Subcutaneous adipose tissue (tissue), 4 donors: ENCODE data around the gene CTNNBIP1. TPM values are rescaled to one million over a fixed set of nuclear protein-coding genes. Genes with fewer than 3 reads are reported as not detected.

Source experiments
- total RNA-seq, 4 donors: library from RNA; depleted of rRNA; stranded (reverse); fragments of >200 nt; gene quantifications; one replicate each; pipeline ENCODE4 v1.1.0, GENCODE V29; 2016
- TF ChIP-seq, protein P1 (sequence below): fragments of 450-650 bp; IDR thresholded peaks from one replicate; pipeline ENCODE4 v1.5.1; 2016; ENCODE audit warnings: low read depth, mild to moderate bottlenecking, control low read depth, antibody characterized with exemption, moderate library complexity

The CTNNBIP1 gene
- total RNA-seq, 4 donors from 2014 or later, result 10.8 to 45.2 (median 17.1) TPM

DNA sequence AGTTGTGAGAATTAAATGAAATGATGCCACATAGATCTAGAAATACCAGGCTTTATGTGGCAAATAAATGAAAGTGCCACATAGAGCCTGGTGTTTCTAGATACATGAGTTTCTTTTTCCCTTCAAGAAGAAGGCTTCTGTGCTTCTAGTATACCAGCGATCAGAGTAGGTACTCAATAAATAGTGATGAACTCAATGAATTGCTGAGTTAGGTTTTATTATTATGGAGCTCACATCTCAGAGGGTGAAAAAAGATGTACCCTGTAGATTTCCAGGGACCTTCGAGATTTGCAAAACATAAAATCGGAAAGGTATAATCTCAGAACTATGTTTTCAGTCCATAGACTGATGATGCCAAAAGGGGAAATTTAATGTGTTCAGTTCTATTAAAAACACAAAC, 84.0 kb downstream of the CTNNBIP1 start:
- TF ChIP-seq, protein P1, sequence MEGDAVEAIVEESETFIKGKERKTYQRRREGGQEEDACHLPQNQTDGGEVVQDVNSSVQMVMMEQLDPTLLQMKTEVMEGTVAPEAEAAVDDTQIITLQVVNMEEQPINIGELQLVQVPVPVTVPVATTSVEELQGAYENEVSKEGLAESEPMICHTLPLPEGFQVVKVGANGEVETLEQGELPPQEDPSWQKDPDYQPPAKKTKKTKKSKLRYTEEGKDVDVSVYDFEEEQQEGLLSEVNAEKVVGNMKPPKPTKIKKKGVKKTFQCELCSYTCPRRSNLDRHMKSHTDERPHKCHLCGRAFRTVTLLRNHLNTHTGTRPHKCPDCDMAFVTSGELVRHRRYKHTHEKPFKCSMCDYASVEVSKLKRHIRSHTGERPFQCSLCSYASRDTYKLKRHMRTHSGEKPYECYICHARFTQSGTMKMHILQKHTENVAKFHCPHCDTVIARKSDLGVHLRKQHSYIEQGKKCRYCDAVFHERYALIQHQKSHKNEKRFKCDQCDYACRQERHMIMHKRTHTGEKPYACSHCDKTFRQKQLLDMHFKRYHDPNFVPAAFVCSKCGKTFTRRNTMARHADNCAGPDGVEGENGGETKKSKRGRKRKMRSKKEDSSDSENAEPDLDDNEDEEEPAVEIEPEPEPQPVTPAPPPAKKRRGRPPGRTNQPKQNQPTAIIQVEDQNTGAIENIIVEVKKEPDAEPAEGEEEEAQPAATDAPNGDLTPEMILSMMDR, result no peak

DNA sequence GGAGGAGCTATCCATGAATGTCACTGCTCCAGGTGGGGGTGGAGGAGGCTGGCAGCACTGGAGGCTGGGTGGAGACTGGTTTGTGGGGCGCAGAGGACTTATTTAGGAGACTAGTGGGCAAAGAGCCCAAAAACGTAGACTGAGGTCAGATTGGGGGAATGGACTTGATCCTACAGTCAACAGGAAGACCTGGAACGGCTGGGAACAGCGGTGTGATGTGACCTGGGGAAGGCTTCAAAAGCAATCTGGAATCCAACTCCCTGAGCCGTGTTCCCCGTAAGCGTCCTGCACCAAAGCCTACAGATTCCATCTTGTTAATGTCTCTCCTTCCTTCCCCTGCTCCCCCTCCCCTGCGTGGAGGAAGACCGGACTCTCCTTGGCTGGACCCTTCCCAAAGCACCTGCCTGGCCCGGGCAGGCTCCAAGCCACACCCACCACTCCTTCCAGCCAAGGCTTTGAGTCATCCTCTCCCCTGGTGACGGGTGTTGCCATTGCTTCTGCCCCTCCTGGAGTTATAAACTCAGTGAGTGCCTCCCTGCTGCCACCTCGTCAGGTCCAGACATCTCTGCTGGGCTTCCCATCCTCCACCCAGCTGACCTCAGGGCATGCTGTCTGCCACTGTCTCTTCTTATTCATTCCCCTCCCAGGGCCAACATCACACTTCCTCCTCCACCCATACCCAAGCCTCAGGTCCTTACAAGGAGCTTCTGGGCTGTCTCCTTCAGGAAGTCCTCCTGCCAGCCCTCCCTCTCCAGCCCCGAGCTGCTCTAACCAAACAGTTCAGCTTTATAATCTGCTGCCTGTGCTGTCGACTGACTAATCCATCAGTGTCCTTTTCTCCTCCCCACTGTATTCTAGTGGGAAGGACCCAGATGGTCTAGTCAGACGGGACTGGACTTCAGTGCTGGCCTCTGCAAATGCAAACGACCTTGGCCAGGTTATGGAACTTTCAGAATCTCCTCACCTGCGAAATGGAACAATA, 84.7 kb downstream of the CTNNBIP1 start:
- TF ChIP-seq, protein P1, result no peak

DNA sequence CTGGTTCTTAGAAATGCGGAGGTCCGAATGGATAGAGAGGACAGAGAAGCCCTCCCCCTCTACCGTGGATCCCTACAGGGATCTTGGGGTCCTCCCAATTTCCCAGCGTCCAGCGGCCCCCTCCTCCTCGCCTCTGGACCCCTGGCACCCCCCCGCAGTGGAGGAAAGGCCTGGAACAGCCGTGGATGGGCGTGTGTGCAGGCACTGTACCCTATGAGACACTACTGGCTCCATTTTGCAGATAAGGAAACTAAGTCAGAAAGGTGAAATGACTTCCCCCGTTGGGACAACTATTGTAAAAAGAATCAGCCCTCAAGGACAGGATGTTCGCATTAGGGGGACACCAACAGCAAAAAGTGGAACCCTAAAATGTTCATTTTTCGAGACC, 85.4 kb downstream of the CTNNBIP1 start:
- TF ChIP-seq, protein P1, result no peak

DNA sequence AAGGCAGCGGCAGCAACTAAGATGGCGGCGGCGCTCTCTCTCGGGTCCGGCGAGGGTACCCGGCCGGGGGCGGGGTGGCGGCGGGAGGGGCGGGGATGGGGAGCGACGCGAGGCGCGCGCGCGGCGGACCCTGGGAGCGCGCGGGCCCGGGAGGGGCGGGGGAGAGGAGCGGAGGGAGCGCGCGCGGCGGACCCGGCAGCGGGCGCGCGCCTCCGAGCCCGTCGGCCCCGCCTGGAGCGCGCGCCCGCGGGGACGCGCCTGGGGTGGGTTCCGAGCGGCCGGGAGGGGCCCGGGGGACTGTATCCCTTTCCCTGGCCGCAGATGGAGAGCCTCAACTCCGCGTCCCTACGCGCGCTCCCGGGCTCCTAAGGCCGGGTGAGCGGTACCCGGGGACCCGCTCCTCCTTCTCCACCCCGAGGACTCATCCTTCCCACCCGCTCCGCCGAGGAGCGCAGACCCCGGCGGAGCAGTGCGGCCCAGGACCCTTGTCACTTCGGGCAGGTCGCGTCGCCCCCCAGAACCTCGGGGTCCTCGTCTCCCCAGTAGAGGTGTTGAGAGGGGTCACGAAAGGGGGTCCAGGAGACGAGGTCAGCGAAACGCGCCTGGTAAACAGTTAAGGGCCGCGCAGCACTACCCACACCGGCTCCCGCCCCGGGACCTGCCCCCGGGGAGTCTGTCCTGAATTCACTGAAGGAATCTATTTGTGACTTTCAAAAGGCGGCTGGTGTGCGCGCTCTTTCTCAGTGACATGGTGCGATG, 85.9 kb downstream of the CTNNBIP1 start, which contains the start of gene CLSTN1:
TSS of gene CLSTN1 (minus strand) at position 23 of the 759 bp plus-strand sequence. CDS start 232 bp downstream, outside the sequence.
- TF ChIP-seq, protein P1, result no peak

DNA sequence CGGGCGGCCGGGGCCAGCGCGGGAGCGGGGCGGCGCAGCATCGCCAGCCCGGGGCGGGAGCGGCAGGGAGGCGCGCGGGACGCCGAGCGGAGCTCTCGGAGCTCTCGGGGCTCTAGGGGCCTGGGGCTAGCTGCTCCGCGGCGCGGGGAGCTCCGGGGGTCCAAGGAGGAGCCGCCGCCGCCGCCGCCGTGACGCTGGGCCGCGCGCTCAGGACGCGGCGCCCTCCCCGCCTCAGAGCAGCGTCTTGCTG, 86.5 kb downstream of the CTNNBIP1 start:
- TF ChIP-seq, protein P1, result no peak

DNA sequence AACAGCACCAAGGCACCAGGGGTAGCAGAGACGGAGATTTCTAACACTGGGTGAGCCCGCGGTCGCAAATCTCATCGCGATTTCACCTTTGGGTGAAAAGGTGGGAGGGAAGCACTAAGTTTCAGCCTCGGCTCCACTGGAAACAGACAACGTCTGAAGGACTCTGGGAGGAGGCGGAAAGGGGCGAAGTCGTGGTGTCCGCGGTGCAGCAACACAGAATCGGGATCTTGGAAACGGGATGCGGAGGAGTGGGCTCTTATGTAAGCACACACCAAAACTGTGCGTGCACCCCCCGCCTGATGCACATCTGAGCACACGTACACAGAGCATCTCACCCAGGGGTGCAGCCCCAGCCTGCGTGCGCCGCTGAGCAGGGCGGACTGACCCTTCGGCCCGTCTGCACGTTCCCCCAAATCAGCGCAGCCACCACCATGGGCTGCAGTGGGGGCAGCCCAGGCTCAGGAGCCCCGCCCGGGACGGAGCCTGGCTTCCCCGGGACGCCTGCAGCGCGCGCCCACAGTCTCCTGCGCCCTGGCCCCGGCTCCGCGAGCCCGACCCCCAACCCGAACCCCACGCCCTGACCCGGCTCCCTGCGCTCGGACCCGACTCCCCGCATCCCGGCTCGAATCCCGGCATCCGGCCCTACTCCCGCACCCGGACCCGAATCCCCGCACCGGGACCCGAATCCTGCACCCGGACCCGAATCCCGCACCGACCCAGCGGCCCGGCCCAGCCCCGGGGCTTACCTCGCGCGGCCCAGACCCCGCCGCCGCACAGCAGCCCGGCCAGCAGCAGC, 87.0 kb downstream of the CTNNBIP1 start:
- TF ChIP-seq, protein P1, result no peak
